ENCODE results near the gene POLR3B.

Gene POLR3B

DNA sequence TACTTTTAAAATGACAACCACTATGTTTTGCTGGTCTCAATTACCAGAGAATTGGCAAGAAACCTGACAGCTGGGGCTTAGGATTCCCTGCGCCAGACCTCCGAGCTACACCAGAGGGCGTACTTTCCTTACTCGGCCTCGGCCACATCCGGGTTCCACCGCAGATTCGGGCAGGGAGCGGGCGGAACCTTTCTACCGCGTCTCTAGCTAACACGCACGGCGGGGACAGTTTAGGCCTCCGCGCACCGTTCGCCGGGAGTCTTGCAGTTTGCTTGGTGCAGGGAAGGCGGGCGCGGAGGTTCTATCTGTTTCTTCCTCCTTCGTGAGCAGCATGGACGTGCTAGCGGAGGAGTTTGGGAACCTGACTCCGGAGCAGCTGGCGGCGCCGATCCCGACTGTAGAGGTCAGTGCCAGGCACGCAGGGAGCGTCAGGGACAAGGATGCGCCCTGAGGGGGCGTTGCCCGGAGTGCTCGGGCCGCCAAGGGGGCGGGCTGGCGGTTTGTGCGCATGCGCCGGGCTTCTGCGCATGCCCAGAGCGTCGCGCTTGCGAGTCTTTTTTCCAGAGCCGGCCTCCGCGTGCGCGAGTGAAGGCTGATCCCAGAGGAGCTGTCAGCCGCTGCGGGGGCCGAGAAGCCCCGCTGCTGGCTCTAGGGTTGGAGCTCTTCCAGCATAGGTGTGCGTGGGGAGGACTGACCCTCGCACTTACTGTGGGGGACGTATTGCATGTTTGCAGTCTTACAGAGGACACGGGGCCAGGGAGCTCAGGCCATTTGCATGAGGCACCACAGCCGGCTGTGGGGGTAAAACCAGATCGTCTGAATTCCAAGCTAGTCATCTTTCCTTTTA, at the start of gene POLR3B:
POLR3B (plus strand) TSS at position 200 of the 847 bp plus-strand sequence; CDS start at position 332, 132 bp downstream.
- peak within 1 kb of the TSS; percentile 93 for H3K4me3 ChIP-seq (replicated peaks; ENCODE audit: low read depth, low read length)
- no peaks in the 10 kb centered on the region for H3K36me3 ChIP-seq (ENCODE audit: control insufficient read depth, insufficient read depth, low read length)
- TF ChIP-seq, protein P1, sequence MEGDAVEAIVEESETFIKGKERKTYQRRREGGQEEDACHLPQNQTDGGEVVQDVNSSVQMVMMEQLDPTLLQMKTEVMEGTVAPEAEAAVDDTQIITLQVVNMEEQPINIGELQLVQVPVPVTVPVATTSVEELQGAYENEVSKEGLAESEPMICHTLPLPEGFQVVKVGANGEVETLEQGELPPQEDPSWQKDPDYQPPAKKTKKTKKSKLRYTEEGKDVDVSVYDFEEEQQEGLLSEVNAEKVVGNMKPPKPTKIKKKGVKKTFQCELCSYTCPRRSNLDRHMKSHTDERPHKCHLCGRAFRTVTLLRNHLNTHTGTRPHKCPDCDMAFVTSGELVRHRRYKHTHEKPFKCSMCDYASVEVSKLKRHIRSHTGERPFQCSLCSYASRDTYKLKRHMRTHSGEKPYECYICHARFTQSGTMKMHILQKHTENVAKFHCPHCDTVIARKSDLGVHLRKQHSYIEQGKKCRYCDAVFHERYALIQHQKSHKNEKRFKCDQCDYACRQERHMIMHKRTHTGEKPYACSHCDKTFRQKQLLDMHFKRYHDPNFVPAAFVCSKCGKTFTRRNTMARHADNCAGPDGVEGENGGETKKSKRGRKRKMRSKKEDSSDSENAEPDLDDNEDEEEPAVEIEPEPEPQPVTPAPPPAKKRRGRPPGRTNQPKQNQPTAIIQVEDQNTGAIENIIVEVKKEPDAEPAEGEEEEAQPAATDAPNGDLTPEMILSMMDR (IDR thresholded peaks at IDR 0.05; ENCODE audit: insufficient read depth, low read length, poor library complexity, severe bottlenecking) = peak; percentile 93
- peak; percentile 96 for DNase-seq (ENCODE audit: extremely low read depth, insufficient read length)
- H3K27me3 ChIP-seq (replicated peaks; ENCODE audit: control insufficient read depth, insufficient read depth, low read length) = no peaks in the 10 kb centered on the region

- Histone ChIP-seq H3K36me3 (ENCODE audit: control insufficient read depth, insufficient read depth, low read length) (no peaks in the 10 kb centered on the region), H3K4me3 (replicated peaks; ENCODE audit: low read depth, low read length) (no peak overlapping the region), H3K27me3 (replicated peaks; ENCODE audit: control insufficient read depth, insufficient read depth, low read length) (no peaks in the 10 kb centered on the region)
- TF ChIP-seq, protein P1 (IDR thresholded peaks at IDR 0.05; ENCODE audit: insufficient read depth, low read length, poor library complexity, severe bottlenecking) = no peak
- no peak for DNase-seq (ENCODE audit: extremely low read depth, insufficient read length)
Measured at GRCh38 chr12:106308121-106308520, 49.4 kb upstream of the POLR3B start.

DNA sequence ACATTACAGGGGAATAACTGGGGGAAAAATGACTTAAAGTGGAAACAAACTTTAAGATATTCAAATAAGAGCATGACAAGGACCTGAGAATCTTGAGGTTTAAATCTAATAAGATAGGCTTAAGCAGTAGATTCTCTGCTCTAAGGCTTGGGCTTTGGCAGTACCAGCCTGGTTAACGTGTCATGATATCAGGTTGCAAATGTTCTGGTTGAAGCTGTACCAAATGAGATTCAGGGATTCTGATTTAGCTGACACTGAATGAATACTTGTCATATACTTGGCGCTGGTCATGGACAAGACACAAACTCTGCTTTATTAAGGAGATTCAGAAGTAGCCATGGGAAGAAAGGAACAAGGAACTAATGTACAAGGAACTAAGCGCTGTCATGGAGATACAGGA, 48.9 kb upstream of the POLR3B start:
- Histone ChIP-seq H3K36me3 (ENCODE audit: control insufficient read depth, insufficient read depth, low read length) (no peaks in the 10 kb centered on the region), H3K27me3 (replicated peaks; ENCODE audit: control insufficient read depth, insufficient read depth, low read length) (no peaks in the 10 kb centered on the region), H3K4me3 (replicated peaks; ENCODE audit: low read depth, low read length) (no peak overlapping the region)
- TF ChIP-seq, protein P1 (IDR thresholded peaks at IDR 0.05; ENCODE audit: insufficient read depth, low read length, poor library complexity, severe bottlenecking) = no peak
- no peak for DNase-seq (ENCODE audit: extremely low read depth, insufficient read length)

DNA sequence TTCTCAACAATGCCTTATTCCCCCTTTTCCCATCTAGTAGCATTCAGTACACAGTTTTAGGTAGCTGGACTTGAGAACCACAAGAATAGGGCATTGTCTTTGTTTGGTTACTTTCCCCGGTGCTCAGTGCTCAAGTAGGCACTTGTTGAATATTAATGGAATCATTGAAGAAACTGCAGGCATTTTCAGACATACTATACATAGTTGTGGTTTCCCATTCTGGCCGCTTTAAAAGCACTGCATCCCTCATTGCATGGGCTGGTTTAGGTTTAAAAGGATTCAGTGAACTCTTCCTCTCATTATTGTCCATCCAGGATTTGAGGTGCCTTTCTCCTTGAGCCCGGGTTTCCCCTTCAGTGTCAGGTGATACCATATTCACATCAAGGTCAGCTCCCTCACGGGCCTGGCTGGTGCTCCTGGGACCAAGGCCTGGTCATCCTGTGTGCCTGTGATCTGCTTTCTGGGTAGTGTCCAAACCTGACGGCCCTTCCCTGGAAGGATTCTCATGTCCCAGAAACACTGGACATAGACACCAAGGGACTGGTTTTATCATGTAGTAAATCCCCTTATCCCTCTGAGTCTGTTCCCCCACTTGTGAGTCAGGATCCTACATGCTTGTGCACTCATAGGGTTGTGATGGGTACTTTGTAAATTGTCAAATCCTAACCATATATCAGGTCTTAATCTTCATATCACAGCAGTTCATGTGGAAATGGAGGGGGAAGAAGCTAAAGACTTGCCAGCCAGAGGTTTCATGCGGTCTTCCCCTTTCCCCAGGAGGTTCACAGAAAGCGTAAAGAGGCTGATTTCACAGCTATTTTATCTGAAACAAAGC, 47.7 kb upstream of the POLR3B start:
- DNase-seq (ENCODE audit: extremely low read depth, insufficient read length) = no peak
- TF ChIP-seq, protein P1 (IDR thresholded peaks at IDR 0.05; ENCODE audit: insufficient read depth, low read length, poor library complexity, severe bottlenecking) = no peak
- no peaks in the 10 kb centered on the region for H3K36me3 ChIP-seq (ENCODE audit: control insufficient read depth, insufficient read depth, low read length)

GRCh38 chr12:106310687-106311086, 46.9 kb upstream of the POLR3B start:
- no peak overlapping the region for H3K4me3 ChIP-seq (replicated peaks; ENCODE audit: low read depth, low read length)
- TF ChIP-seq, protein P1 (IDR thresholded peaks at IDR 0.05; ENCODE audit: insufficient read depth, low read length, poor library complexity, severe bottlenecking) = no peak

More for the DNA sequence above, 47.7 kb upstream of the POLR3B start:
- H3K4me3 ChIP-seq (replicated peaks; ENCODE audit: low read depth, low read length) = no peak overlapping the region
- H3K27me3 ChIP-seq (replicated peaks; ENCODE audit: control insufficient read depth, insufficient read depth, low read length) = no peaks in the 10 kb centered on the region

More at GRCh38 chr12:106310687-106311086, 46.9 kb upstream of the POLR3B start:
- no peaks in the 10 kb centered on the region for H3K36me3 ChIP-seq (ENCODE audit: control insufficient read depth, insufficient read depth, low read length)
- no peak for DNase-seq (ENCODE audit: extremely low read depth, insufficient read length)
- H3K27me3 ChIP-seq (replicated peaks; ENCODE audit: control insufficient read depth, insufficient read depth, low read length) = no peaks in the 10 kb centered on the region
